ENCODE measurements around the gene UBQLNL.

DNA sequence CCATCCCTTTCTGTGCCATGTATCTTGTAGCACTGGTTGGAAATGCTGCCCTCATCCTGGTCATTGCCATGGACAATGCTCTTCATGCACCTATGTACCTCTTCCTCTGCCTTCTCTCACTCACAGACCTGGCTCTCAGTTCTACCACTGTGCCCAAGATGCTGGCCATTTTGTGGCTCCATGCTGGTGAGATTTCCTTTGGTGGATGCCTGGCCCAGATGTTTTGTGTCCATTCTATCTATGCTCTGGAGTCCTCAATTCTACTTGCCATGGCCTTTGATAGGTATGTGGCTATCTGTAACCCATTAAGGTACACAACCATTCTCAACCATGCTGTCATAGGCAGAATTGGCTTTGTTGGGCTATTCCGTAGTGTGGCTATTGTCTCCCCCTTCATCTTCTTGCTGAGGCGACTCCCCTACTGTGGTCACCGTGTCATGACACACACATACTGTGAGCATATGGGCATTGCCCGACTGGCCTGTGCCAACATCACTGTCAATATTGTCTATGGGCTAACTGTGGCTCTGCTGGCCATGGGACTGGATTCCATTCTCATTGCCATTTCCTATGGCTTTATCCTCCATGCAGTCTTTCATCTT is 27.6 kb downstream of the UBQLNL start:
- TF ChIP-seq, protein P1, sequence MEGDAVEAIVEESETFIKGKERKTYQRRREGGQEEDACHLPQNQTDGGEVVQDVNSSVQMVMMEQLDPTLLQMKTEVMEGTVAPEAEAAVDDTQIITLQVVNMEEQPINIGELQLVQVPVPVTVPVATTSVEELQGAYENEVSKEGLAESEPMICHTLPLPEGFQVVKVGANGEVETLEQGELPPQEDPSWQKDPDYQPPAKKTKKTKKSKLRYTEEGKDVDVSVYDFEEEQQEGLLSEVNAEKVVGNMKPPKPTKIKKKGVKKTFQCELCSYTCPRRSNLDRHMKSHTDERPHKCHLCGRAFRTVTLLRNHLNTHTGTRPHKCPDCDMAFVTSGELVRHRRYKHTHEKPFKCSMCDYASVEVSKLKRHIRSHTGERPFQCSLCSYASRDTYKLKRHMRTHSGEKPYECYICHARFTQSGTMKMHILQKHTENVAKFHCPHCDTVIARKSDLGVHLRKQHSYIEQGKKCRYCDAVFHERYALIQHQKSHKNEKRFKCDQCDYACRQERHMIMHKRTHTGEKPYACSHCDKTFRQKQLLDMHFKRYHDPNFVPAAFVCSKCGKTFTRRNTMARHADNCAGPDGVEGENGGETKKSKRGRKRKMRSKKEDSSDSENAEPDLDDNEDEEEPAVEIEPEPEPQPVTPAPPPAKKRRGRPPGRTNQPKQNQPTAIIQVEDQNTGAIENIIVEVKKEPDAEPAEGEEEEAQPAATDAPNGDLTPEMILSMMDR (IDR thresholded peaks at IDR 0.05), result no peak
- no peak for TF ChIP-seq POLR2A (IDR thresholded peaks at IDR 0.05)
- TF ChIP-seq POLR2AphosphoS5 (IDR thresholded peaks at IDR 0.05), result no peak
